Lower leg skin (tissue), 3 donors: Measurements from ENCODE around the gene DOC2A.
"Not testable (repeated sequence)": the region's sequence is repeated elsewhere in the genome, so short reads cannot be mapped to it uniquely, and the experiment has no call there.

Experiments used
- POLR2A ChIP-seq, 2 donors: fragments of 450-650 bp; IDR thresholded peaks; one replicate each; pipeline ENCODE4 v1.6.1; 2016 to 2017; ENCODE audit warnings: antibody characterized with exemption in 2 of 2, mild to moderate bottlenecking in 1 of 2, moderate library complexity in 1 of 2
- TF ChIP-seq, protein P1 (sequence below), 3 donors: fragments of 450-650 bp; IDR thresholded peaks; one replicate each; pipeline ENCODE4 v1.5.1; 2016; ENCODE audit warnings: antibody characterized with exemption in 3 of 3, mild to moderate bottlenecking in 3 of 3, moderate library complexity in 2 of 3

DNA sequence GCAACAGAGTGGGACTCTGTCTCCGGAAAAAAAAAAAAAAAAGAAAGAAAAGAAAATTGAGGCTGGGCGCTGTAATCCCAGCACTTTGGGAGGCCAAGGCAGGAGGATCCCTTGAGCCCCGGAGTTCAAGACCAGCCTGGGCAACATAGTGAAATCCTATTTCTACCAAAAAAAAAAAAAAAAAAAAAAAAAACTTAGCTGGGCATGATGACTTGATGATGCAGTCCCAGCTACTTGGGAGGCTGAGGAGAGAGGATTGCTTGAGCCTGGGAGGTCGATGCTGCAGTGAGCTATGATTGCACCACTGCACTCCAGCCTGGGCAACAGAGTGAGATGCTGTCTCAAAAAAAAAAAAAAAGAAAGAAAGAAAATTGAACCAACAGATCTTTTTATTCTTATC, 7.1 kb upstream of the DOC2A start:
- TF ChIP-seq, protein P1, sequence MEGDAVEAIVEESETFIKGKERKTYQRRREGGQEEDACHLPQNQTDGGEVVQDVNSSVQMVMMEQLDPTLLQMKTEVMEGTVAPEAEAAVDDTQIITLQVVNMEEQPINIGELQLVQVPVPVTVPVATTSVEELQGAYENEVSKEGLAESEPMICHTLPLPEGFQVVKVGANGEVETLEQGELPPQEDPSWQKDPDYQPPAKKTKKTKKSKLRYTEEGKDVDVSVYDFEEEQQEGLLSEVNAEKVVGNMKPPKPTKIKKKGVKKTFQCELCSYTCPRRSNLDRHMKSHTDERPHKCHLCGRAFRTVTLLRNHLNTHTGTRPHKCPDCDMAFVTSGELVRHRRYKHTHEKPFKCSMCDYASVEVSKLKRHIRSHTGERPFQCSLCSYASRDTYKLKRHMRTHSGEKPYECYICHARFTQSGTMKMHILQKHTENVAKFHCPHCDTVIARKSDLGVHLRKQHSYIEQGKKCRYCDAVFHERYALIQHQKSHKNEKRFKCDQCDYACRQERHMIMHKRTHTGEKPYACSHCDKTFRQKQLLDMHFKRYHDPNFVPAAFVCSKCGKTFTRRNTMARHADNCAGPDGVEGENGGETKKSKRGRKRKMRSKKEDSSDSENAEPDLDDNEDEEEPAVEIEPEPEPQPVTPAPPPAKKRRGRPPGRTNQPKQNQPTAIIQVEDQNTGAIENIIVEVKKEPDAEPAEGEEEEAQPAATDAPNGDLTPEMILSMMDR (IDR thresholded peaks at IDR 0.05), result not testable (repeated sequence)
- not testable (repeated sequence) for TF ChIP-seq POLR2A (IDR thresholded peaks at IDR 0.05)
